GM19238 (cell line): ENCODE results near the gene HMGXB3.

Experiments
- DNase-seq: peaks from one replicate; pipeline ENCODE4 v3.0.0; 2011; ENCODE audit warnings: low spot score; ENCODE audit not compliant: insufficient read length

Gene HMGXB3

DNA sequence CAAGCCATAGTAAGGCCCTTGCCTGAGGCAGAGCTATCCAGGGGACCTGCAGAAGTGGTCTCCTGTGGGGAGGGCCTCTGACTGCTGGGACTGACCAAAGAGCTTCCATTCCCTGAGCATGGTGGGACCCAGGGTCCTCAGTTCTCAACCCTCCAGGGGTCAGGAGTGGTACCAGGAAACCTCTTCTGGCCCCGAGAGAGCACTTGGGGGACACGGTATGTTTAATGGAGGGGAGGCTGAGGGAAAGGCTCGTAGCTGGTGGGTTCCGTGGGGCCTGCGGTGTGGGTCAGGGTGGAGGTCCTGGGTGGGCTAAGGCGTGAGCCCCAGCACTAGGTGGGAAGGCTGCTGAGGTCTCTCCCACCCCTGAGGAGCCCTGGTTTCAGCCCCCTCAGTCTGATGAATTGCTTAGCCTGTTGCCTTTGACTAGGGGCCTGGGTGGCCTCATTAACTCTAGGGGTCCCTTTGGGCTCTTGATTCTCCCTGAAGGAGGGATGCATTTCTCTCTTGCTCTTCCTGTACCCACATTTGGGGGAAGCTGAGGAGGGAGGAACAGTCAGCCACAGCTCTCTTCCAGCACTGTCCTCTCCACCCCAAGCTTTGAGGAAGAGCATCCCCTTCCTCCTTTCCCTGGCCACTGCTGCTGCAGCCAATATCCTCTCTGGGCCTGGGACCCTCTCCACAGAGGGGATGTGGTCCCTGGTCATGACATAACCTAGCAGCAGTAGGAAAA, 51.9 kb downstream of the HMGXB3 start:
- DNase-seq = no peak

GRCh38 chr5:150052956-150053712, 52.6 kb downstream of the HMGXB3 start:
- DNase-seq = no peak

DNA sequence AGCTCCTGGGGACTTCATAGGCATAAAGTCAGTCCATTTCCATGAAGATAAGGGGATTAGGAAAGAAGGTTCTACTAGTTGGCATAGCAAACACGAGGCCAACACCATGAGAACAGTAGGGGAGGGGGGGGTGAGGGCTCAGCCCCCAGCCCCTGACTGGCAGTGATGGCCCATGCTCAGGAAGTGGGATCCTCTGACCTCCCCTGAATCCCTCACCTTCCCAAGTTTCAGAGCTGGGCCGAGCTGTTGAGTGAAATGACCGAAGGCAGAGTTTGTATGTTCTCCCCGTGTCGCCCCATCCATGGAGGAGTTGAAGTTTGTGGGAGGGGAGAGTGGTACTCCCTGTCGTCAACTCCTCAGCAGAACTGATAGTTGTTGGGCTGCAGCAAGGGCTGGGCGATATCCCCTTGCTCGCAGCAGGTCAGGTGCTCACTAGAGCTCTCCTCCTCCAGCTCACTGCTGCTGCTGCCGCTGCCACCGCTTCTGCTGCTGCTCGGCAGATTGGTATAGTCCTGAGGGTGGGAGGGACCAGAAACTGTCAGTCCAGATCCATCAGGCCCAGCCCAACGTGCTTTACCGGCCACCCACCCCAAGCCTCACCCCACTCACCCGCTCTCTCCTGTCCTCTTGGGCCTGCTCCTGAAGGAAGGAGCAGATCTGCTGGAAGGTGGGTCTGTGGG, 53.3 kb downstream of the HMGXB3 start:
- DNase-seq = no peak

- DNase-seq = no peak
These were observed 54.0 kb downstream of the HMGXB3 start for GRCh38 chr5:150054569-150054968.

DNA sequence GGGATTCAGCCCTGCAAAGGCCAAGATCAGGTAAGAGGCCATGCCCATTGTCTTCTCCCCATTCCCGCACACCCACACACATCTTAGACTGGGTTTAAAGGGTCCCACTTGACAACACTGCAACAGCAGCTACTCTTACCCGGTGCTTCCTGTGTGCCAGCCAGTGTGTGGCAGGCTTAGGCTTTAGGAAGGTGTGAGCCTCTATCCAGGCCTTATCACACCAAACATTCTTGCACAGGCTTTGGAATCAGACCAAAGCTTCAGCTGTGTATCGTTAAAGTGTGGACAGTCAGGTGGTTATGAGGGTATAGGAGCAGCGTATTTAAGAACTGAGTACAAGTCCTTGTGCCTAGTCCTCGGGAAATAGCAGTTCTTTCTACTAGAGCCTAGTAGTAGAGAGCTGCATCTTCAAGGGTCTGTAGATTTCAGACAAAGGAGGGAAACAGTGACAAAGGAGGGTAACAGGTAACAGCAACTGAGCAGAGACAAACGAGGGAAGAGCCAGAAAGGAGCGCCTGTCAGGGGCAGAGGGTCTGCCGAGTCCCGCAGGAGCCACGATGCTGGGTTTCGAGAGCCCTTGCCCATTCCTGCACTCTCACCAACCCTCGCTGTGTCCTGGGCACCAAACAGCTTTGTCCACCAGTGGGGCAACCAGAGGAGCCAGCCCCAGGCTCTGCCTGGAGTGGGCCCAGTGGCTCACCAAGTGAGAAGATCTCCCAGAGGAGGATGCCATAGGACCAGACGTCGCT, 55.0 kb downstream of the HMGXB3 start:
- DNase-seq = no peak

DNA sequence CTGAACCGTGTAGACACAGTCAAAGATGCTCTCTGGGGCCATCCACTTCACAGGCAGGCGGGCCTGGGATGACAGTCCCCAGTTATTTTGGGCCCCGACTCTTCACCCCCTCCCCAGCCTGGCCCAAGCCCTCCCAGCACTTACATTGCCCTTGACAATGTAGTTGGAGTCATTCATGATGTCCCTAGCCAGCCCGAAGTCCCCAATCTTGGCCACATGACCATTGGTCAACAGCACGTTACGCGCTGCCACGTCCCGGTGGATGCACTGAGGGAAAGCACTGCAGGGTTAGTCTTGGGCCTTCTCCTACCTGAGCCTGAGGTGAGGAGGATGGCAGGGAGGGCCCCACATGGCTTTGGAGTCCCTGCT, 55.5 kb downstream of the HMGXB3 start:
- no peak for DNase-seq

DNA sequence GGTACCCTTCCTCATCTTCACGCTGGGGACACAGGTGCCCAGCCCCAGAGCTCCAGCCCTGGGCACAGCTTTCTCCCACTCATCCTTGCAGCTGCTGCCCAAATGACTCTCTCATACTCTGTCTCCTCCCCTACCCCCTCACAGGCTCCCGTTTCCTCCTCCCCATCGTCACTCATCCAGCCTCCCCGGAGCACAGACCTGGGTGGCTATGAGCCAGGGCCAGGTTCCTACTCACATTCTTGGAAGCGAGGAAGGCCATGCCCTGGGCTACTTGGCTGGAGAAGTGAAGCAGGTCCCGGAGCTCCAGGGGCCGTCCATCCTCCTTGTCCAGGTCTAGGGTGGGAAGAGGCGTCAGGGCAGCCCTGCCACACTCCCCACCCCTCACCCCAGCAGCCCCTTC, 56.5 kb downstream of the HMGXB3 start:
- DNase-seq = no peak

GRCh38 chr5:150057511-150057910, 57.0 kb downstream of the HMGXB3 start:
- DNase-seq = no peak

DNA sequence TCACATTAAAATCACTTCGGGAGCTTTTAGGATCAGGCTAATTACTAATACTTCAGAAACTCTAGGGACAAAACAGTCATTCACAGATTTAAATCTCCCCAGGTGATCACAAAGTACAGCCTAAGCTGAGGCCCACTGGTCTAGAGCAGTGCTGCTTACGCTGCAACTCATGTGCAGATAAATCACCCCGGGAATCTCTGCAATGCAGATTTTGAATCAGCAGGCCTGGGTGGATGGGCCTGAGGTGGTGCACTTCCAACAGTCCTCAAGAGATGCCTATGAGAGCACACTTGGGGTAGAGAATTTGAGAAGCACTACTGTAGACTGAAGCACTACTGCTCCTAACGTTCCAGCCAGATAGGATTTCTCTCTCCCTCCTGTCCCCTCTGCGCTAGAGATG, 57.5 kb downstream of the HMGXB3 start:
- DNase-seq = no peak

GRCh38 chr5:150058480-150059126, 58.1 kb downstream of the HMGXB3 start:
- no peak for DNase-seq

GRCh38 chr5:150059623-150060022, 59.1 kb downstream of the HMGXB3 start:
- no peak for DNase-seq

GRCh38 chr5:150060471-150060870, 59.9 kb downstream of the HMGXB3 start:
- DNase-seq = no peak

GRCh38 chr5:150061538-150061995, 61.0 kb downstream of the HMGXB3 start:
- no peak for DNase-seq

DNA sequence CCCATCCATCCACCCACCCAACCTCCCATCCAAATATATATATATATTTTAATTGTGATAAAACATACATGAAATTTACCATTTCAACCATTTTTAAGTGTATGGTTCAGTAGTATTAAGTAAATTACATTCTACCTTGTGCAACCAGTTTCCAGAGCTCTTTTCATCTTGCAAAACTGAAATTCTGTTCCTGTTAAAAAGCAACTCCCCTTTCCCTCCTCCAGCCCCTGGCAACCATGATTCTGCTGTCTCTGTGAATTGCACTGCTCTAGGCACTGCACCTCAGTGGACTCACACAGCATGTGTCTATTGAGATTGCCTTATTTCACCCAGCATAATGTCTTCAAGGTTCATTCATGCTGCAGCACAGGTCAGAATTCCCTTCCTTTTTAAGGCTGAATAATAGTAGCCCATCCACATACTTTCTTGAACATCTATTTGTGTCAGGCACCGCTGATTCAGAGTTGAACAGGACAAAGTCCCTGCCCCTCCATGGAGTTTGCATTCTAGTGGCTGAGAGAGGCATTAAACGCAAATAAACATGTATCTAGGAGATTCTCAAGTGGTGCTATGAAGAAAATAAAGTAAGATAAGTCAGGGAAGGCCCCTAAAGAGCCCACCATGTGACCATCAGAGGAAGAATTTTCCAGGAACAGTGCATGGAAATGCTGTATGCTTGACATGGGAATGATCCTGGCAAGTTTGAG, 61.8 kb downstream of the HMGXB3 start:
- no peak for DNase-seq

GRCh38 chr5:150063638-150064037, 63.1 kb downstream of the HMGXB3 start:
- DNase-seq = no peak

GRCh38 chr5:150064681-150065220, 64.2 kb downstream of the HMGXB3 start:
- DNase-seq = no peak

GRCh38 chr5:150065346-150065745, 64.8 kb downstream of the HMGXB3 start:
- no peak for DNase-seq

DNA sequence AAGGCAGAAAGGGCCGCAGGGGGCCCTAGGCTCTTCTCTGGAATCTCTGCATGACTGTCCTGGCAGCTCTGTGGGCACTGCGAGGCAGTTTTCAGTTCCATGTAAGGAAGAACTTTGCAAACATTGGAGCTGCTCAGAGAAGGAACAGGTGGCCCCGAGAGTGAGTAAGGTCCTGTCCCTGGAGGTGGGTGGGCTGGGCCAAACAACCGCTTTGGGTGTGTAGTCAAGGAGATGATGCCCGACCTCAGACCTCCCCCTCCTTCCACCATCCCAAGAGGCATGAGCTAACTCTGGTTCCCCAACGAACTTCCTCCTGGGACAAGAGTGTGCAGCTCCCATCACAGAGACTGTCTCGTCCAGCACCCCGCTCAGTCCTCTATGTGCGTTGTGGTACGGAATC, 65.3 kb downstream of the HMGXB3 start:
- DNase-seq = no peak

DNA sequence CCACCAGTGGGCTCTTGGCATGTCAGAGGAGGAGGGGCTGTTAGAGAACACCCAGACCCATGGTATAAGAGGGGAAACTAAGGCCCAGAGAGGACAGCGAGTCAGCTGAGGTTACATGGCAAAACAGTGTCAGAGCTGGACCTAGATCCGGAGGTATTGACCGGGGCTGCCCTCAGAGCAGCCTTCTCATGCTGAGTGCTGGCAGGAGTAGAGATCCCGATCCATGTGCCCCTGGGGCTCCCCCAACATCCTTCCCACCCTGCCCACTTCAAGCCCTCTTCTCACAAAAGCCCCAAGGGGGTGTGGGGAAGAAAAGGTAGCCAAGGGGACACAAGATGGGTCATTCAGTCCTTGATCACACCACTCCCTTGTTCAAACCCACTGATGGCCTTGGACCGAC, 65.9 kb downstream of the HMGXB3 start:
- DNase-seq = no peak

GRCh38 chr5:150066901-150067396, 66.4 kb downstream of the HMGXB3 start:
- DNase-seq = no peak
